ENCODE results near the gene FEN1. TPM values are rescaled to one million over a fixed set of nuclear protein-coding genes. Genes with fewer than 3 reads are reported as not detected.
A peak's percentile ranks its signal among the peaks of the same experiment; 100 is the strongest.

FEN1 gene
- polyA plus RNA-seq, 1 of the 3 experiments (the other 2 are of a cell fraction): 35.9 TPM

GRCh38 chr11:61753672-61754071 is 39.0 kb upstream of the FEN1 start:
- no peaks in the 10 kb centered on the region for H3K9me2 ChIP-seq
- no peak for TF ChIP-seq POLR2AphosphoS5 (IDR thresholded peaks at IDR 0.05; ENCODE audit: low read depth, low read length)
- TF ChIP-seq PBX3 (IDR thresholded peaks at IDR 0.05): no peak
- no peak for TF ChIP-seq NFIC (IDR thresholded peaks at IDR 0.05; ENCODE audit: borderline replicate concordance)
- no peak for TF ChIP-seq ELF1 (IDR thresholded peaks at IDR 0.05)
- no peak for TF ChIP-seq FOXJ3 (CRISPR knock-in tag; IDR thresholded peaks at IDR 0.05)
- no peak for TF ChIP-seq USF1 (IDR thresholded peaks at IDR 0.05; ENCODE audit: borderline replicate concordance, low read depth)
- no peak for TF ChIP-seq EZH2phosphoT487 (IDR thresholded peaks at IDR 0.05; ENCODE audit: borderline replicate concordance, low read depth)
- no peak for TF ChIP-seq FOXM1 (IDR thresholded peaks at IDR 0.05; ENCODE audit: low read depth)
- no peak for TF ChIP-seq EP300 (IDR thresholded peaks at IDR 0.05; ENCODE audit: borderline replicate concordance in 1 of 2, low read depth in 1 of 2, low read length in 1 of 2)
- no peak for TF ChIP-seq GABPA (IDR thresholded peaks at IDR 0.05; ENCODE audit: low read depth)
- no peak for TF ChIP-seq SMC3 (IDR thresholded peaks at IDR 0.05; ENCODE audit: low read depth, low read length)
- no peak for TF ChIP-seq MAX (IDR thresholded peaks at IDR 0.05; ENCODE audit: low read depth)
- no peak for TF ChIP-seq TCF12 (IDR thresholded peaks at IDR 0.05)
- TF ChIP-seq RCOR1 (IDR thresholded peaks at IDR 0.05; ENCODE audit: low read length): no peak
- TF ChIP-seq JUND (IDR thresholded peaks at IDR 0.05): no peak
- no peak for TF ChIP-seq SIN3A (IDR thresholded peaks at IDR 0.05; ENCODE audit: borderline replicate concordance, low read depth, low read length)
- TF ChIP-seq REST (IDR thresholded peaks at IDR 0.05; ENCODE audit: low read depth, low read length): no peak
- TF ChIP-seq YY1 (IDR thresholded peaks at IDR 0.05; ENCODE audit: low read depth): no peak
- no peak for TF ChIP-seq RXRA (IDR thresholded peaks at IDR 0.05; ENCODE audit: borderline replicate concordance, low read depth)
- TF ChIP-seq MXI1 (IDR thresholded peaks at IDR 0.05; ENCODE audit: low read depth, low read length): no peak
- H4K20me1 ChIP-seq (ENCODE audit: insufficient read depth): no peaks in the 10 kb centered on the region
- peaks cover 9 to 11% of the 10 kb centered on the region in 2 experiments; a peak in 2 of 4 replicates for H3K4me1 ChIP-seq (ENCODE audit: control insufficient read depth in 1 of 2, insufficient read depth in 2 of 2, low read depth in 1 of 2, low read length in 1 of 2)
- H3K27me3 ChIP-seq (ENCODE audit: insufficient read depth): no peaks in the 10 kb centered on the region
- H3K79me2 ChIP-seq (ENCODE audit: insufficient read depth): no peaks in the 10 kb centered on the region
- 0 out of 2 replicates have a peak overlapping the region, but pooled peaks have one; percentile 86 for H3K4me2 ChIP-seq
- H3K27ac ChIP-seq (ENCODE audit: low read depth in 2 of 2, low read length in 1 of 2): no peak overlapping the region
- H3K9ac ChIP-seq: no peak overlapping the region
- no peak for DNase-seq
- POLR2A ChIA-PET: no interaction called here
- H3K4me3 ChIP-seq (ENCODE audit: low read depth in 2 of 2, low read length in 1 of 2): no peak overlapping the region
- no peaks in the 10 kb centered on the region for H3F3A ChIP-seq (replicated peaks; ENCODE audit: insufficient read depth)
- no peak overlapping the region for H2AFZ ChIP-seq (ENCODE audit: low read depth)
- WGBS (ENCODE audit: low lambda C conversion rate): 71% methylated on average over 5 of the region's 5 CpGs
- CTCF ChIA-PET: interaction anchor here (0.6 to 8.1 kb wide), 15 partner anchors 10 to 175 kb away, joined by 3 to 81 read pairs (median 4); partner anchors contain the start of genes FEN1 and TMEM258
- H3K9me3 ChIP-seq: no peaks in the 10 kb centered on the region
- H3K36me3 ChIP-seq (replicated peaks in 1 of 2; ENCODE audit: control insufficient read depth in 1 of 2, insufficient read depth in 2 of 2, low read length in 1 of 2): no peaks in the 10 kb centered on the region
